ENCODE data around the gene STKLD1.
"Not testable (repeated sequence)": the region's sequence is repeated elsewhere in the genome, so short reads cannot be mapped to it uniquely, and the experiment has no call there.

STKLD1 gene

GRCh38 chr9:133375724-133376654, at the start of gene STKLD1, which contains the start of gene SURF4:
Gene STKLD1, plus strand, starts transcription at chr9:133376366. Its CDS starts 108 bp downstream, at chr9:133376474.
Gene SURF4, minus strand, starts transcription at chr9:133376060. Its CDS starts 91 bp downstream, at chr9:133375969.
- DNase-seq: peak; percentile 98

- DNase-seq: not testable (repeated sequence)
Measured at GRCh38 chr9:133327021-133327420, 49.1 kb upstream of the STKLD1 start.

- no peak for DNase-seq
Measured at GRCh38 chr9:133327834-133328484, 48.2 kb upstream of the STKLD1 start.

GRCh38 chr9:133329306-133330156, 46.6 kb upstream of the STKLD1 start:
- not testable (repeated sequence) for DNase-seq

GRCh38 chr9:133331221-133331620, 44.9 kb upstream of the STKLD1 start:
- no peak for DNase-seq

GRCh38 chr9:133331641-133332380, 44.4 kb upstream of the STKLD1 start:
- no peak for DNase-seq

- DNase-seq: no peak
Measured at GRCh38 chr9:133332381-133332730, 43.8 kb upstream of the STKLD1 start.

- DNase-seq: no peak
Measured at GRCh38 chr9:133333011-133333410, 43.2 kb upstream of the STKLD1 start.

- DNase-seq: no peak
Measured at GRCh38 chr9:133333566-133333965, 42.6 kb upstream of the STKLD1 start.

- DNase-seq: no peak
Measured at GRCh38 chr9:133334161-133334560, 42.0 kb upstream of the STKLD1 start.

GRCh38 chr9:133334888-133335287, 41.3 kb upstream of the STKLD1 start:
- not testable (repeated sequence) for DNase-seq

- peak; percentile 96 for DNase-seq
Measured at GRCh38 chr9:133335924-133336811, 40.0 kb upstream of the STKLD1 start, which contains the start of gene SURF6. Gene SURF6, minus strand, starts transcription at chr9:133336188. Its CDS starts 56 bp downstream, at chr9:133336132.

GRCh38 chr9:133339641-133340040, 36.5 kb upstream of the STKLD1 start:
- no peak for DNase-seq

GRCh38 chr9:133340256-133340655, 35.9 kb upstream of the STKLD1 start:
- DNase-seq: no peak

GRCh38 chr9:133340916-133341315, 35.2 kb upstream of the STKLD1 start:
- DNase-seq: no peak

- DNase-seq: no peak
Measured at GRCh38 chr9:133341369-133342068, 34.6 kb upstream of the STKLD1 start.

GRCh38 chr9:133342069-133342406, 34.1 kb upstream of the STKLD1 start:
- DNase-seq: no peak

GRCh38 chr9:133342570-133342969, 33.6 kb upstream of the STKLD1 start:
- DNase-seq: no peak

- DNase-seq: no peak
Measured at GRCh38 chr9:133344071-133344470, 32.1 kb upstream of the STKLD1 start.

GRCh38 chr9:133344979-133345378, 31.2 kb upstream of the STKLD1 start:
- DNase-seq: no peak

GRCh38 chr9:133345596-133345995, 30.6 kb upstream of the STKLD1 start:
- no peak for DNase-seq
